Measurements from ENCODE around the gene DHH.
"Not testable (repeated sequence)": the region's sequence is repeated elsewhere in the genome, so short reads cannot be mapped to it uniquely, and the experiment has no call there.

GRCh38 chr12:49127971-49128370 is 33.4 kb upstream of the DHH start:
- TF ChIP-seq CTCF, POLR2A (IDR thresholded peaks at IDR 0.05): not testable (repeated sequence)
